Glutamatergic neuron (in vitro differentiated cells): Measurements from ENCODE around the gene VASP. TPM values are rescaled to one million over a fixed set of nuclear protein-coding genes. Genes with fewer than 3 reads are reported as not detected.

ENCODE experiments used
- DNase-seq: peaks from one replicate; pipeline ENCODE4 v3.0.0; 2022
- H3K27ac Mint-ChIP-seq: one replicate; pipeline ENCODE4 v1.8.0; 2020; ENCODE audit warnings: mild to moderate bottlenecking, mixed read lengths, inconsistent platforms; ENCODE audit not compliant: unreplicated experiment
- H3K27me3 Mint-ChIP-seq: one replicate; pipeline ENCODE4 v1.8.0; 2020; ENCODE audit warnings: mild to moderate bottlenecking, moderate library complexity, mixed read lengths, inconsistent platforms; ENCODE audit not compliant: unreplicated experiment
- H3K36me3 Mint-ChIP-seq: one replicate; pipeline ENCODE4 v1.8.0; 2020; ENCODE audit warnings: mild to moderate bottlenecking, mixed read lengths, inconsistent platforms; ENCODE audit not compliant: unreplicated experiment
- H3K4me1 Mint-ChIP-seq: one replicate; pipeline ENCODE4 v1.8.0; 2020; ENCODE audit warnings: mild to moderate bottlenecking, low read depth, mixed read lengths, inconsistent platforms; ENCODE audit not compliant: unreplicated experiment
- H3K4me3 Mint-ChIP-seq: one replicate; pipeline ENCODE4 v1.8.0; 2020; ENCODE audit warnings: mild to moderate bottlenecking, mixed read lengths, inconsistent platforms; ENCODE audit not compliant: unreplicated experiment
- H3K9me3 Mint-ChIP-seq: one replicate; pipeline ENCODE4 v1.8.0; 2020; ENCODE audit warnings: mild to moderate bottlenecking, moderate library complexity, mixed read lengths, inconsistent platforms; ENCODE audit not compliant: unreplicated experiment
- total RNA-seq: library from RNA; stranded (reverse); fragmentation: NEBNext Ultra II Directional; extraction: Animal tissue kit (Norgen Biotek cat#: 25700); gene quantifications from one replicate; pipeline ENCODE4 v1.2.1, GENCODE V29; 2021; ENCODE audit not compliant: unreplicated experiment
- TF ChIP-seq, protein P1 (sequence below): fragments of 200-600 bp; sonication (generic); IDR thresholded peaks from one replicate; pipeline ENCODE4 v1.5.0; 2021; ENCODE audit not compliant: partially characterized antibody, unreplicated experiment

VASP gene
- total RNA-seq, 1 donor from 2014 or later = 73.6 TPM

GRCh38 chr19:45485305-45486077 lies 21.8 kb upstream of the VASP start:
- no peaks in the 10 kb centered on the region for H3K4me1 Mint-ChIP-seq
- TF ChIP-seq, protein P1, sequence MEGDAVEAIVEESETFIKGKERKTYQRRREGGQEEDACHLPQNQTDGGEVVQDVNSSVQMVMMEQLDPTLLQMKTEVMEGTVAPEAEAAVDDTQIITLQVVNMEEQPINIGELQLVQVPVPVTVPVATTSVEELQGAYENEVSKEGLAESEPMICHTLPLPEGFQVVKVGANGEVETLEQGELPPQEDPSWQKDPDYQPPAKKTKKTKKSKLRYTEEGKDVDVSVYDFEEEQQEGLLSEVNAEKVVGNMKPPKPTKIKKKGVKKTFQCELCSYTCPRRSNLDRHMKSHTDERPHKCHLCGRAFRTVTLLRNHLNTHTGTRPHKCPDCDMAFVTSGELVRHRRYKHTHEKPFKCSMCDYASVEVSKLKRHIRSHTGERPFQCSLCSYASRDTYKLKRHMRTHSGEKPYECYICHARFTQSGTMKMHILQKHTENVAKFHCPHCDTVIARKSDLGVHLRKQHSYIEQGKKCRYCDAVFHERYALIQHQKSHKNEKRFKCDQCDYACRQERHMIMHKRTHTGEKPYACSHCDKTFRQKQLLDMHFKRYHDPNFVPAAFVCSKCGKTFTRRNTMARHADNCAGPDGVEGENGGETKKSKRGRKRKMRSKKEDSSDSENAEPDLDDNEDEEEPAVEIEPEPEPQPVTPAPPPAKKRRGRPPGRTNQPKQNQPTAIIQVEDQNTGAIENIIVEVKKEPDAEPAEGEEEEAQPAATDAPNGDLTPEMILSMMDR = peak; percentile 88
- peaks cover 8% of the 10 kb centered on the region for H3K9me3 Mint-ChIP-seq
- no peaks in the 10 kb centered on the region for H3K36me3 Mint-ChIP-seq
- peak overlapping the region; percentile 96 for H3K27ac Mint-ChIP-seq
- H3K4me3 Mint-ChIP-seq = peak overlapping the region; percentile 86
- peak; percentile 99 for DNase-seq
- peaks cover 7% of the 10 kb centered on the region for H3K27me3 Mint-ChIP-seq

DNA sequence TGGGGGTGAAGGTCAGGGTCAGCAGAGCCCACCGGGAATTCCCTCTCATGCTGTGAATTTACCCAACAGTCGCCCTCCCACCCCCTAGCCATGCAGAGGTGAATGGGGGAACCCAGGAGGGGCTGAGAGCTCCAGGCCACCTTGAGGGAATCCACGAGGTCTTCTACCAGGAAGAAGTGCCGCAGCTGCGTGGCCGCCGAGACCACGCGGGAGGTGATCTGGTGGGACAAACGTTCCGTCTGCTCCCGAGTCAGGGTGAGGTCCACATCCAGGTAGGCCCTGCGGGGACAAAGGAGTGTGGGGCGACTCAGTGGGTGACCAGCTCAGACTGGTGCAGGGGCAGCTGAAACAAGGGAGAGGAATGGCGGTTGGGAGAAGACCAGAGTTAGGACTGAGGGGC lies 18.6 kb upstream of the VASP start:
- Mint-ChIP-seq H3K36me3 (no peaks in the 10 kb centered on the region), H3K9me3 (peaks cover 10% of the 10 kb centered on the region), H3K4me1 (peaks cover 10% of the 10 kb centered on the region), H3K27ac (peak overlapping the region; percentile 59), H3K4me3 (peak overlapping the region; percentile 46), H3K27me3 (peaks cover 9% of the 10 kb centered on the region)
- no peak for DNase-seq
- TF ChIP-seq, protein P1 = no peak

DNA sequence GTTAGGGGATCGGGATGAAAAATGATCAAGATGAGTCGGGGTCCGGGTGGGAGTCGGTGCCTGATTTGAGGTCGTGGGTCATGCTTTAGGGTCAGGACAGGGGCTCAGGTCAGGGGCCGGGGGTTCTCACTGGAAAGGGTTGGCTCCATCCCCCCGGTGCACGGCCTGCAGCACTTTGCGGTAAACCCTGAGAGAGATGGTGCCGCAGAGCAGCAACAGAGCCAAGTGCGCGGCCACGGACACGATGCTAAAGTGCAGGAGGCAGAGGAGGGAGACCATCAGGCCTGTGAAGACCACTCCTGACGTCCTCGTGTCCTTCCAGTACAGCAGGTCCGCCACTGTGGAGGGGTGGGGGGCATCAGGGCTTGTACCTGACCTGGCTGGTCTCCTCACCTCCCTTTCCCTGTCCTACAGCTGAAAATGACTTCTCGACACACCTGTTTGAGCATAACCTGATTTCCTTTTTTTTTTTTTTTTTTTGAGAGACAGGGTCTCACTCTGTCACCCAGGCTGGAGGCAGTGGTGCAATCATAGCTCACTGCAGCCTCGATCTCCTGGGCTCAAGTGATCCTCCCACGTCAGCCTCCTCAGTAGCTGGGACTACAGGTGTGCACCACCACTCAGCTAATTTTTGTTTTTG lies 17.9 kb upstream of the VASP start:
- H3K4me3 Mint-ChIP-seq = no peak overlapping the region
- TF ChIP-seq, protein P1 = no peak
- H3K27ac Mint-ChIP-seq = no peak overlapping the region
- H3K36me3 Mint-ChIP-seq = no peaks in the 10 kb centered on the region
- H3K4me1 Mint-ChIP-seq = peaks cover 10% of the 10 kb centered on the region
- H3K27me3 Mint-ChIP-seq = peaks cover 7% of the 10 kb centered on the region
- H3K9me3 Mint-ChIP-seq = peaks cover 10% of the 10 kb centered on the region
- no peak for DNase-seq

- Mint-ChIP-seq H3K27ac (no peak overlapping the region), H3K36me3 (no peaks in the 10 kb centered on the region), H3K4me3 (peak overlapping the region; percentile 72), H3K9me3 (peaks cover 9% of the 10 kb centered on the region), H3K27me3 (peaks cover 11% of the 10 kb centered on the region), H3K4me1 (peaks cover 17% of the 10 kb centered on the region)
- no peak for DNase-seq
- TF ChIP-seq, protein P1 = no peak
Observed at GRCh38 chr19:45492137-45492626, 15.1 kb upstream of the VASP start.
